ENCODE results near the gene CFAP100.

Gene CFAP100

GRCh38 chr3:126377211-126377610, 17.5 kb upstream of the CFAP100 start:
- DNase-seq = no peak

DNA sequence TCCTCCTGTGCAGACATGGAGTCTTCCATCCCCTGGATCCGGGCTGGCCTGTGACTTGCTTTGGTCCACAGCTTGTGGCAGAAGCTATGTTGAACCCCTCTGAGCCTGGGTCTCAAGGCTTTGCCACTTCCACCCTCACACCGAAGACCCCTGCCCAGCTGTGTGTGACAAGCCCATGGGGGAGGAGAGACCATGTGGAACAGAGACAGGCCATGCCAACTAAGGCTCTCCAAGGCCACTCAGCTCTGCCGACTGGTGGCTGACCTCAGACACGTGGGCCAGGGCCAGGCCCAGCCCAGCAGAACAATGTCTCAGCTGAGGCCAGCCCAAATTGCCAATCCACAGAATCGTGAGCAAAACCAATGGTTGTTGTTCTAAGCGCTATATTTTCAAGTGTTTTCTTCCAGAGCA, 16.4 kb upstream of the CFAP100 start:
- DNase-seq = no peak

DNA sequence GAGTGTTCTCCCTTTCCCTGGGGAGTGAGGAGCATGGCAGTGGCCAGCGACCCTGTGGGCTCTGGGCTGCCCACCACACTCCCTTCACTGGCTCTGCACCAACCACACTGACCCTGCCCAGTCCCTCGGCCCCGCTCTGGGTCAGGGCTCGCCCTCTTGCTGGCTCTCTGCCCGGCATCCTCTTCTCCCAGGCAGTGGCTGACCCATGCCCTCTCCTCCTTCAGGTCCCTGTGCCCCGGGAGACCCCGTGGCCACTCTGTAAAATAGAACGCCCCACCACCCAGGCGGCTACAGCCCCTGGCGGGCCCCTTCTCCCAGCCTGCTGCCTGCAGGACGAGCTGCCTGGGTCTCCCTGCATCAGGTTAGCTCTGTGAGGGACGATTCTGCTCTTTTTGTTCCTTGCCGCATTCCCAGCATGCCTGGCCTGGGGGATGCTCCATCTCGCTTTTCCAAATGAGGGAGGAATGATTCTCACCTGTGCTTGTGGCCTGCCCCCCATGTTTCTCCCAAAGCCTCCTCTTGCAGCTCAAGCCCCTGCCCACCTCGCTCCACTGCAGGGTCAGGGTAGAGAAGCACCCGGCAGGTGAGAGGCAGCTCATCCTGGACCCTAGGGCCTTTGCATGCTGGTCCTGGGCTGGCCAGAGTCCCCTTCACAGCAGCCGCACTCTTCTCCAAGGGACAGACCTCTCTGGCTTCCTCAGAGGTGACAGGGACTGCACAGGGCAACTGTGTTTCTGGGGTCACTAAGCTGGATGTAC, 14.5 kb upstream of the CFAP100 start:
- DNase-seq = no peak

GRCh38 chr3:126381966-126382365, 12.7 kb upstream of the CFAP100 start:
- no peak for DNase-seq

- no peak for DNase-seq
Measured at GRCh38 chr3:126389112-126389793, 5.5 kb upstream of the CFAP100 start.

DNA sequence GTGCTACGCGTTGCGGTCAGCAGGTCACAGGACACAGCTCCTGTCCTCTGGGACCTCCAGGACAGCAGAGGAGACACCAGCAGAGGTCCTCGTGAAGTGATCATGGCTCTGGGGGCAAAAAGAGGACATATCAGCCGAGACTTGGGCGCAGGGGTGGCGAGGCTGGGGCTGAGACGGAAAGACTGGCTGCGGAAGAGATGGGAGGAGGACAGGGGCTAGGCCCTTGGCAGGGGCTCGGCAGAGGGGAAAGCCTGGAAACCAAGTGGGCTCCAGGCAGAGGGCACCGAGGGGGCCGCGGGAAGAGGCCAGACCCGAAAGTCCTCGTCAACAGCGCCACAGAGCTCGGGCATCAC, 4.9 kb upstream of the CFAP100 start:
- DNase-seq = no peak

- no peak for DNase-seq
Measured at GRCh38 chr3:126390201-126390600, 4.5 kb upstream of the CFAP100 start.

GRCh38 chr3:126390751-126391150, 4.0 kb upstream of the CFAP100 start:
- DNase-seq = no peak

GRCh38 chr3:126391631-126392030, 3.1 kb upstream of the CFAP100 start:
- DNase-seq = no peak

- DNase-seq = no peak
Measured at GRCh38 chr3:126392246-126392645, 2.5 kb upstream of the CFAP100 start.

- DNase-seq = no peak
Measured at GRCh38 chr3:126393563-126393962, 1.1 kb upstream of the CFAP100 start.

DNA sequence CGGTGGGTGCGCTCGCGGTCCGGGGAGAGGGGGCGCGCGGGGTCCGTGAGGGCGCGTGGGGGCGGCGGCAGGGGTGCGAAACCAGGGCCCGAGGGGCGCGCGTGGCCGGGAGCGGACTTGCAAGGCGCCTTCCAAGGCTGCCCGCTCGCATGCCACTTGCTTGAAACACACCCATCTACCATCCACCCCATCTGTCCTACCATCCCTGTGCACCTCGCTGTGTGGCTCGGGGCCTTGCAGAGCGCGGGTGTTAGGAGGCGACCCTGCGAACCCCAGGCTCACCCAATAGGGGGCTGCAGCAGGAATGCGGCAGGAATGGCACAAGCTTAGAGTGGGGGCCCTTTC, 240 bp downstream of the CFAP100 start:
- no peak for DNase-seq

- DNase-seq = no peak
Measured at GRCh38 chr3:126395846-126396513, 1.3 kb downstream of the CFAP100 start.

GRCh38 chr3:126396536-126396935, 1.8 kb downstream of the CFAP100 start:
- no peak for DNase-seq

DNA sequence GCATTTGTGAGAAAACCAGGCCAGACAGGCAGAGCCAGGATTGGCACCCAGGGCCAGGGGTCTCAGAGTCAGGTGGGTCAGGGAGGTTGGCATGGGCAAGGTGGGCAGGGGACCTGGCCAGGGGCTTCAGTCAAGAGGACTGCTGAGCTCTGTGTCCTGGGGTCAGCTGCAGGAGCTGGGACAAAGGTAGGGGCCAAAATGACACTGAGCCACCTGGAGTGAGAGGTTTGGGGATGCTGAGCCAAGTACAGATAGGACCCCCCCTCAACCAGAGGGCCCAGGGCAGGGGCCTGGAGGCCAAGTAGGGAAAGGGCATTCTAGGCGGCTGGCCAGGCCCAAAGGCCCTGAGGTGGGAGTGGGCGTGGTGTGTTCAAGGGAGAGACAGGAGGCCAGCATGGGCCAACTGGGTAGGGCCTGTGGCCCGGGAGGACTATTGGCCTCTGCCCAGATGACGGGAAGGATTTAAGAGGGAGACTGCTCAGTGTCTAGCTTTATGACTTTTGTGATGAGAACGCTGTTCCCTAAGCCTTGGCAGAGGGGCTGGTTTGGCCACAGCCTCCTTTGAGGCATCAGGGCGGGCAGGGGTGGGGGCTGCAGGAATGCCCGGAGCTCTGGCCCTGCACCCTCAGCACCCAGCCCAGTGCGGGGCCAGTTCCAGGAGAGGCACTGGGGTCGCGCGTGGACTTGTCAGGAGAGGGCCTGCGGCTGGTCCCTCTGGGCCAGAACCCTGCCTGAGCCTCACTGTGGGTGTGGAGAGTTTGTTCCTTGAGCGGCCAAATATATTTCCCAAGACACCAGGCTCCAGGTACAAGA, 3.1 kb downstream of the CFAP100 start:
- no peak for DNase-seq

GRCh38 chr3:126398423-126399350, 4.0 kb downstream of the CFAP100 start:
- no peak for DNase-seq

DNA sequence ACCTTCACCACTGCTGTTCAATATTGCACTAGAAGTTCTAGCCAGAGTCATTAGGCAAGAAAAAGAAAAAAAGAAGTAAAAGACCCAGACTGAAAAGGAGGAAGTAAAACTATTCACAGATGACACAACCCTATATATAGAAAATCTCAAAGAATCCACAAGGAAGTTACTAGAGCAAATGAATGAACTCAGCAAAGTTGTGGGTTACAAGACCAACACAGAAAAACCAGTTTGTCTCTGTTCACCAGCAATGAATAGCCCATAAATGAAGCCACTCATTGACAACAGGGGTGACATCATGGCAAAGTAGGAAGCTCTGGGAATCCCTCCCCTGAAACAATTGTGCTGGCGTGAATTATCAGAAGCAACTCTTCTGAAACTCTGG, 4.6 kb downstream of the CFAP100 start:
- no peak for DNase-seq

- DNase-seq = no peak
Measured at GRCh38 chr3:126399756-126400155, 5.0 kb downstream of the CFAP100 start.

DNA sequence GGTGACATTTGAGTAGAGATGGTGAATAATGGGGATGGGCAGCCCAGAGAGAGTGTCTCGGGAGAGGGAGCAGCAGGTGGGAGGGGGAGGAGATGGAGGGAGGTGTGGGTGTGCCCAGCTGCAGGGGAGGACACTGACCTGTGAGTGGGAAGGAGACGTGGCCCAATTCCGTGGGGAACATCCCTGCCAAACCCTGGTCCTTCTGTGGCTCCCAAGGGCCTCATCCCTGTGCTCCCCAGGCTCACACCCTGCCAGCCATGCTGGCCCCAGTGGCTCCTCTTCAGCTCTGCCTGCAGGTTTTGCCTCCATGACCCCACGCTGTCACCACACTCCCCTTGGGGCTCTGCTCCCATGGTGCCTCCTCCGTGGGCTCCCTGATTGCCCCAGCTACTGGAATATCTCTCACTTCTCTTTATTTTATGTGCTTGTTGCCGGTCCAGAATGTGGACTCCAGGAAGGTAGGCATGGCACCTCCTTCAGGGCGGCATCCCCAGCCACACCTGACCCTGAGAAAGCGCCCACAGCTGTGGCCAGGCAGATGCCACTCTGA, 7.0 kb downstream of the CFAP100 start:
- no peak for DNase-seq

DNA sequence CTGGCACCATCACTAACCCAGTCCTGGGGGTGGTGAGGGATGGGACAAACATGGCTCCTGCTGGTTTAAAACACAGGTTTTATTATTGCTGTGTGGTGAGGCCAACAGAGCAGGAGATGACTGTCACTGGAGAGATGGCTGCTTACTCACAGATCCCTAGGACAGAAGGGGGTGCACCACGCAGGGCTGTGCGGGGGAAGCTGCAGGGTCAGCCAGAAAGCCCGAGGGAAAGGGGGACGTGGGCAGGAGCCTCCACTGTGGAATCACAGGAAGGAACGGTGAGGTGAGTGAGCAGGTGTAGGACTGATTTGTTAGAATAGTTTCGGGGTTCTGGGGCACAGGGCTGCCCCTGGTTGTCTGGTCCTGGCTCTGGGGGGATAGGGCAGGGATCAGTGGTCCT, 7.5 kb downstream of the CFAP100 start:
- no peak for DNase-seq

- no peak for DNase-seq
Measured at GRCh38 chr3:126402666-126403302, 8.1 kb downstream of the CFAP100 start.

All from activated CD4-positive, alpha-beta T cell treated with anti-CD3 and anti-CD28 coated beads for 1 hour (primary cell).